Measurements from ENCODE around the gene FBXL19. TPM values are rescaled to one million over a fixed set of nuclear protein-coding genes. Genes with fewer than 3 reads are reported as not detected.

FBXL19 gene, protein sequence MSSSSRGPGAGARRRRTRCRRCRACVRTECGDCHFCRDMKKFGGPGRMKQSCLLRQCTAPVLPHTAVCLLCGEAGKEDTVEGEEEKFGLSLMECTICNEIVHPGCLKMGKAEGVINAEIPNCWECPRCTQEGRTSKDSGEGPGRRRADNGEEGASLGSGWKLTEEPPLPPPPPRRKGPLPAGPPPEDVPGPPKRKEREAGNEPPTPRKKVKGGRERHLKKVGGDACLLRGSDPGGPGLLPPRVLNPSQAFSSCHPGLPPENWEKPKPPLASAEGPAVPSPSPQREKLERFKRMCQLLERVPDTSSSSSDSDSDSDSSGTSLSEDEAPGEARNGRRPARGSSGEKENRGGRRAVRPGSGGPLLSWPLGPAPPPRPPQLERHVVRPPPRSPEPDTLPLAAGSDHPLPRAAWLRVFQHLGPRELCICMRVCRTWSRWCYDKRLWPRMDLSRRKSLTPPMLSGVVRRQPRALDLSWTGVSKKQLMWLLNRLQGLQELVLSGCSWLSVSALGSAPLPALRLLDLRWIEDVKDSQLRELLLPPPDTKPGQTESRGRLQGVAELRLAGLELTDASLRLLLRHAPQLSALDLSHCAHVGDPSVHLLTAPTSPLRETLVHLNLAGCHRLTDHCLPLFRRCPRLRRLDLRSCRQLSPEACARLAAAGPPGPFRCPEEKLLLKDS
- 10 to 100 TPM; 11.2 to 18.7 TPM for total RNA-seq
- 10 to 100 TPM; 13.8 to 26.8 (median 20.9) TPM for polyA plus RNA-seq (ENCODE audit: insufficient read length in 6 of 6)
- long read RNA-seq, donor 1, partial matches to known transcripts = 24 of 24 reads
- long read RNA-seq, donor 1, other reads (novel, unspliced or antisense) = 0 of 24 reads
- long read RNA-seq, donor 2, partial matches to known transcripts = 0 of 1 reads
- long read RNA-seq, donor 2, other reads (novel, unspliced or antisense) = 0 of 1 reads
- long read RNA-seq, donor 3 = 0 reads
- long read RNA-seq, donor 4 = 0 reads
- long read RNA-seq, donor 5, partial matches to known transcripts = 21 of 21 reads
- long read RNA-seq, donor 5, other reads (novel, unspliced or antisense) = 0 of 21 reads
- long read RNA-seq, donor 6 = 0 reads
- long read RNA-seq, donor 7, partial matches to known transcripts = 7 of 8 reads
- long read RNA-seq, donor 7, other reads (novel, unspliced or antisense) = 0 of 8 reads
- long read RNA-seq, donor 8 = 0 reads
- long read RNA-seq, donor 9 = 0 reads
- long read RNA-seq, donor 10 = 0 reads
- long read RNA-seq, donor 11 = 0 reads
- long read RNA-seq, donor 12 = 0 reads

DNA sequence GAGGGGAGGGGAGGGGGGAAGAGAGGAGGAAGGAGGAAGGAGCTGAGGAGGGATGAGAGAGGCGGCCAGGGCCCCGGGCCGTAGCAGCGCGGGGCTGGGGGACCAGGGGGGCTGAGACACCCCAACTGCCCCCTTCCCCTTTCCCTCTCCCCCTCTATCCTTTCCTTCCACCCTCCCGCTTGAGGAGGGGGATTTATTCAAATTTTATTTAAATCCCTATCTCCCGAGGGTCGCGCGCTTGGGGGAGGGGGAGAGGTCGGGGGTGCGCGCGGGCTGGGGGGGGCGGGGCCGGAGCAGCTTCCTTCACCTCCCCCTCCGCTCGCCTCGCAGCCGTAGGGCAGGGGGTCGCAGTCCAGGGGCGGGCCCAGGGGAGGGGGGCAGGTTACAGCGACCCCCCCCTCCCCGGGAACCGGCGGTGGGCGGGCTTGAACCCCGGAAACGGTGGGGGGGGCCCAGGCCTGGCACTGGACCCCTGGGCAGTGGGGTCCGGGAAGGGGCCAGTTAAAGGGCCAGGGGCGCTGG lies at the start of gene FBXL19:
TSS of gene FBXL19 (plus strand) at position 19 of the 522 bp plus-strand sequence. CDS start 2,183 bp downstream, outside the sequence.
- Histone ChIP-seq H3K27me3 (no peaks in the 10 kb centered on the region), H3K27ac (peak within 1 kb of the TSS; percentile 98), H3K4me1 (peaks cover 2 to 21% of the 10 kb centered on the region in 2 donors), H3K36me3 (peaks cover 0 to 22% of the 10 kb centered on the region in 2 donors), H3K9me3 (no peaks in the 10 kb centered on the region), H3K4me3 (peak within 1 kb of the TSS; percentile 64 to 73)
- ATAC-seq (no peak), DNase-seq (peak in 2 of 4 donors; percentile 50 to 84)
- TF ChIP-seq, protein P1, sequence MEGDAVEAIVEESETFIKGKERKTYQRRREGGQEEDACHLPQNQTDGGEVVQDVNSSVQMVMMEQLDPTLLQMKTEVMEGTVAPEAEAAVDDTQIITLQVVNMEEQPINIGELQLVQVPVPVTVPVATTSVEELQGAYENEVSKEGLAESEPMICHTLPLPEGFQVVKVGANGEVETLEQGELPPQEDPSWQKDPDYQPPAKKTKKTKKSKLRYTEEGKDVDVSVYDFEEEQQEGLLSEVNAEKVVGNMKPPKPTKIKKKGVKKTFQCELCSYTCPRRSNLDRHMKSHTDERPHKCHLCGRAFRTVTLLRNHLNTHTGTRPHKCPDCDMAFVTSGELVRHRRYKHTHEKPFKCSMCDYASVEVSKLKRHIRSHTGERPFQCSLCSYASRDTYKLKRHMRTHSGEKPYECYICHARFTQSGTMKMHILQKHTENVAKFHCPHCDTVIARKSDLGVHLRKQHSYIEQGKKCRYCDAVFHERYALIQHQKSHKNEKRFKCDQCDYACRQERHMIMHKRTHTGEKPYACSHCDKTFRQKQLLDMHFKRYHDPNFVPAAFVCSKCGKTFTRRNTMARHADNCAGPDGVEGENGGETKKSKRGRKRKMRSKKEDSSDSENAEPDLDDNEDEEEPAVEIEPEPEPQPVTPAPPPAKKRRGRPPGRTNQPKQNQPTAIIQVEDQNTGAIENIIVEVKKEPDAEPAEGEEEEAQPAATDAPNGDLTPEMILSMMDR (IDR thresholded peaks at IDR 0.05) = no peak
- intact Hi-C loops (cut with DNase I) = no loop called here

DNA sequence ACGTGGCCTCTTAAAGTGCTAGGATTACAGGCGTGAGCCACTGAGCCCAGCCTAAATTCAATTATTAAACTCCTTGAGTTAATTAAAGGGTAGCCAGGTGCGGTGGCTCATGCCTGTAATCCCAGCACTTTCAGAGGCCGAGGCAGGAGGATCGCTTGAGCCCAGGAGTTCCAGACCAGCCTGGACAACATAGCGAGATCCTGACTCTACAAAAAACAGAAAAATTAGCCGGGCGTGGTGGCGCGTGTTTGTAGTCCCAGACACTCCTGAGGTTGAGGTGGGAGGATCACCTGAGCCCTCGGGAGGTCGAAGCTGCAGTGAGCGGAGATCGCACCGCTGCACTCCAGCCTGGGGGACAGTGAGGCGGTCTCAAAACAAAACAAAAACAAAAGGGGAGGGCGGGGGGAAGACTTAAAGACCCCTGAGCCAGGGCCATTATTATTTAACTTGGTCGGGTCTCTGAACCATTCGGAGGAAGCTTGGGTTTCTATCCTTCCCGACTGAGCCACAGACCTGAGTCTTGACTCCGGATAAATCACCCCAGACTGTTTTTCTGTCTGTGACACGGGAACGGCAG lies 49.0 kb upstream of the FBXL19 start:
- Histone ChIP-seq H3K9me3 (no peaks in the 10 kb centered on the region), H3K27ac (peak overlapping the region; percentile 94 to 97), H3K4me1 (peaks cover 15 to 27% of the 10 kb centered on the region in 2 donors), H3K27me3 (no peaks in the 10 kb centered on the region), H3K4me3 (peak overlapping the region; percentile 84 to 93), H3K36me3 (peaks cover 0 to 5% of the 10 kb centered on the region in 2 donors)
- intact Hi-C loops (cut with DNase I) = no loop called here
- DNase-seq = no peak
- ATAC-seq = peak; percentile 2
- TF ChIP-seq, protein P1 (IDR thresholded peaks at IDR 0.05) = no peak

DNA sequence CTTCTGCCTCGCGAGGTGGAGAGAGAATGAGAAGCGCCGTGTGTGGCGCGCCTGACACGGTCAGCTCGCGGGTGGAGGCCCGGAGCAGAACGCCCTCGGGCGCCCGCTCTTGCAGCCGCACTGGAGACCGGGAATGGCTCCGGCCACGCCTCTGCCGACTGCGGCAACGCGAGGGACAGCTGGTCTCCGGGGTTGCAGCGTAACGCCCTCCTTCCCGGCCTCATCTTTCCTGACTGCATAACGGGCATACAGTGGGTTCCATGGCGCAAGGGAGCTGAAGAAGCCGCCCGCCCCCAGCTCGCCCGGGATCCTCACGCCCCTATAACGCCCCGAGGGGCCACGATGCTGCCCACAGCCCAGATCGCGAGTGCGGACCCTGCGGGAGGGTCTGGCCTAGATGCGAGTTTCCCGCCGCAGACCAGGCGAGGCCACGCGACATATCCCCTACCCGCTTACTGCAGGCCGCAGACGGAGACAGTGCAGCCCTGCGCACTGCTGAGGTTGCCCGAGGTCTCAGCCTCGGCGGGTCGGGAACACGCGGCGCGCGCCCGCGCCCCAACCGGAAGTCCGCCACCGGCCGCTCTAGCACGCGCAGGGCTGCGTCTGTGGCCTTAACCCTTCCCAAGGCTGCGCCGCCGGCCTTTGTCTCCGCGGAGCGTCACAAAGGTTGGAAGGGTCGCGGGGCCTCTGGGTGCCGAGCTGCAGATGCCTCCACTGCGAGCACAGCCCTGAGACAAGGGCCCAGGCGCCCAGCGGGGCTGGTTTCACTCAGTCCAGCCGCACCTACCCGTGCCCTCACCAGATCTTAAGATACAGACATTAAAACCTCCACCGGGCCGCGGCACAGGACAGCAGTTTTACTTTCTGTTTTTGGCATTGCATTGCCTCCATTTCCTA lies 48.3 kb upstream of the FBXL19 start:
- H3K27me3 ChIP-seq = no peaks in the 10 kb centered on the region
- peak; percentile 99 for ATAC-seq
- TF ChIP-seq, protein P1 (IDR thresholded peaks at IDR 0.05) = no peak

More for the DNA sequence above, 48.3 kb upstream of the FBXL19 start:
- Histone ChIP-seq H3K4me3 (peak overlapping the region; percentile 84 to 93), H3K4me1 (peaks cover 15 to 27% of the 10 kb centered on the region in 2 donors), H3K9me3 (no peaks in the 10 kb centered on the region), H3K36me3 (peaks cover 0 to 7% of the 10 kb centered on the region in 2 donors), H3K27ac (peak overlapping the region; percentile 94 to 97)
- intact Hi-C loops (cut with DNase I) = no loop called here
- peak; percentile 92 to 99 (median 94) for DNase-seq

Data from left lung (tissue), 14 donors.